HG03439 (cell line): ENCODE data around the gene CAPN12.

ENCODE experiments used
- ATAC-seq: cut with Tn5 transposase; IDR thresholded peaks from one replicate; pipeline ENCODE4 v1.9.1; 2021; ENCODE audit warnings: mild to moderate bottlenecking, moderate library complexity; ENCODE audit not compliant: unreplicated experiment

Gene CAPN12

GRCh38 chr19:38712161-38712748 lies 32.0 kb downstream of the CAPN12 start:
- no peak for ATAC-seq

GRCh38 chr19:38711726-38712153 lies 32.5 kb downstream of the CAPN12 start:
- no peak for ATAC-seq

GRCh38 chr19:38710928-38711725 lies 33.1 kb downstream of the CAPN12 start:
- ATAC-seq, result no peak

GRCh38 chr19:38710416-38710702 lies 33.9 kb downstream of the CAPN12 start:
- ATAC-seq, result no peak

- no peak for ATAC-seq
These were observed 34.4 kb downstream of the CAPN12 start for GRCh38 chr19:38709671-38710415.

- no peak for ATAC-seq
These were observed 35.2 kb downstream of the CAPN12 start for GRCh38 chr19:38709119-38709518.

- ATAC-seq, result no peak
These were observed 35.8 kb downstream of the CAPN12 start for GRCh38 chr19:38708413-38709024.

GRCh38 chr19:38707512-38708114 lies 36.7 kb downstream of the CAPN12 start:
- no peak for ATAC-seq

- no peak for ATAC-seq
These were observed 37.3 kb downstream of the CAPN12 start for GRCh38 chr19:38706792-38707511.

GRCh38 chr19:38705197-38706019 lies 38.9 kb downstream of the CAPN12 start:
- ATAC-seq, result no peak

- ATAC-seq, result no peak
These were observed 39.7 kb downstream of the CAPN12 start for GRCh38 chr19:38704488-38705026.

GRCh38 chr19:38703509-38703908 lies 40.8 kb downstream of the CAPN12 start:
- no peak for ATAC-seq

- no peak for ATAC-seq
These were observed 42.0 kb downstream of the CAPN12 start for GRCh38 chr19:38702278-38702677.

- ATAC-seq, result no peak
These were observed 42.7 kb downstream of the CAPN12 start for GRCh38 chr19:38701455-38702063.

- ATAC-seq, result no peak
These were observed 43.3 kb downstream of the CAPN12 start for GRCh38 chr19:38700902-38701454.

- ATAC-seq, result no peak
These were observed 43.8 kb downstream of the CAPN12 start for GRCh38 chr19:38700350-38700901.

- ATAC-seq, result no peak
These were observed 44.5 kb downstream of the CAPN12 start for GRCh38 chr19:38699647-38700349.

- no peak for ATAC-seq
These were observed 45.3 kb downstream of the CAPN12 start for GRCh38 chr19:38699027-38699346.
